K562 (cell line): ENCODE results near the gene TMEM106B. TPM values are rescaled to one million over a fixed set of nuclear protein-coding genes. Genes with fewer than 3 reads are reported as not detected.

Experiments
- E2F8 ChIP-seq: fragments of 450-650 bp; IDR thresholded peaks from 2 replicates; pipeline ENCODE4 v1.7.1; 2018; ENCODE audit warnings: mild to moderate bottlenecking, low read depth; ENCODE audit not compliant: partially characterized antibody
- ETS2 ChIP-seq: IDR thresholded peaks from 2 replicates; pipeline ENCODE4 v1.6.1; 2016; ENCODE audit warnings: borderline replicate concordance, missing genetic modification characterization, mild to moderate bottlenecking, moderate library complexity, missing compliant biosample characterization; ENCODE audit not compliant: poor library complexity, severe bottlenecking
- FOXJ3 ChIP-seq: sonication (generic); formaldehyde crosslinking; IDR thresholded peaks from 2 replicates; pipeline ENCODE4 v1.4.0; 2020; ENCODE audit warnings: mild to moderate bottlenecking, missing genetic modification reagents
- IRF9 ChIP-seq: fragments of 450-650 bp; IDR thresholded peaks from 2 replicates; pipeline ENCODE4 v1.6.1; 2016; ENCODE audit warnings: missing biosample characterization, missing genetic modification characterization
- MYNN ChIP-seq, 2 experiments: sonication (generic); formaldehyde crosslinking in 1 of 2; IDR thresholded peaks; 2 replicates each; pipeline versions ENCODE4 v1.5.0 to v1.6.1; 2016 to 2020; ENCODE audit warnings: antibody characterized with exemption in 1 of 2, missing genetic modification reagents in 1 of 2
- SIRT6 ChIP-seq: IDR thresholded peaks from one replicate; pipeline ENCODE4 v1.6.1; 2012; ENCODE audit warnings: low read depth, mild to moderate bottlenecking, control low read depth, inconsistent platforms, low read length, moderate library complexity
- SOX6 ChIP-seq: fragments of 450-650 bp; IDR thresholded peaks from 2 replicates; pipeline ENCODE4 v1.6.1; 2014; ENCODE audit warnings: mild to moderate bottlenecking
- ZBTB1 ChIP-seq: sonication (generic); formaldehyde crosslinking; IDR thresholded peaks from 2 replicates; pipeline ENCODE4 v1.8.1; 2023; ENCODE audit warnings: missing genetic modification reagents, low read depth, mild to moderate bottlenecking, borderline replicate concordance
- ZNF318 ChIP-seq, 2 experiments: fragments of 450-650 bp; IDR thresholded peaks; 2 replicates each; pipeline ENCODE4 v1.6.1; 2016; ENCODE audit warnings: mild to moderate bottlenecking in 2 of 2, borderline replicate concordance in 1 of 2, low read depth in 1 of 2, moderate library complexity in 1 of 2
- polyA plus RNA-seq, 8 experiments: library from polyadenylated mRNA; depleted of rRNA in 4 of 8; stranded (reverse) in 5 of 8; unstranded in 3 of 8; fragments of >200 nt; fragmentation: Nextera tagmentation in 2 of 8; fragmentation: Illumina TruSeq in 1 of 8; extraction: Ambion mirVana in 2 of 8; extraction: Trizol in 1 of 8; gene quantifications; 2 replicates each; pipeline versions ENCODE4 v1.2.1 to v1.2.3, GENCODE V29; 2011 to 2014; ENCODE audit warnings: inconsistent platforms in 1 of 8, missing spikeins in 1 of 8
- total RNA-seq, 7 experiments: library from RNA; depleted of rRNA in 6 of 7; stranded (reverse); fragments of >200 nt in 6 of 7; fragmentation: Illumina TruSeq in 2 of 7; extraction: Trizol in 2 of 7; gene quantifications; 2 replicates each; pipeline versions ENCODE4 v1.2.1 to v1.2.3, GENCODE V29; 2011 to 2021; ENCODE audit warnings: low replicate concordance in 1 of 7

TMEM106B gene
- total and polyA plus RNA-seq, 9 of the 15 experiments (the other 6 are each of a cell fraction or from before 2014, with no cell fraction given) = 8.6 to 30.4 (median 18.7) TPM

- no peak for TF ChIP-seq ZNF318 (IDR thresholded peaks at IDR 0.05; ENCODE audit: borderline replicate concordance in 1 of 2, low read depth in 1 of 2)
- TF ChIP-seq FOXJ3 = no peak
- no peak for TF ChIP-seq E2F8
- TF ChIP-seq IRF9 (tag) = no peak
- TF ChIP-seq ZBTB1 (CRISPR knock-in tag) = peak; percentile 73
- no peak for TF ChIP-seq SIRT6
- TF ChIP-seq ETS2 (tag) = no peak
- TF ChIP-seq MYNN (IDR thresholded peaks at IDR 0.05) = no peak
- no peak for TF ChIP-seq MYNN (CRISPR knock-in tag; IDR thresholded peaks at IDR 0.05)
- peak; percentile 21; the same call in 1 of the 2 replicates for TF ChIP-seq SOX6
Measured at GRCh38 chr7:12211054-12211710, at the start of gene TMEM106B (continued).
